NT2/D1 (cell line): ENCODE results near the gene MYBPC1.

Experiments used
- SUZ12 ChIP-seq: IDR thresholded peaks from 2 replicates; pipeline ENCODE4 v1.6.1; 2011; ENCODE audit not compliant: insufficient read length, insufficient read depth; ENCODE audit errors: extremely low read depth
- YY1 ChIP-seq: IDR thresholded peaks from 2 replicates; pipeline ENCODE4 v1.6.1; 2011; ENCODE audit not compliant: insufficient read length, insufficient read depth
- ZNF274 ChIP-seq: IDR thresholded peaks from 2 replicates; pipeline ENCODE4 v1.6.1; 2011; ENCODE audit warnings: mild to moderate bottlenecking, low read depth, low read length

DNA sequence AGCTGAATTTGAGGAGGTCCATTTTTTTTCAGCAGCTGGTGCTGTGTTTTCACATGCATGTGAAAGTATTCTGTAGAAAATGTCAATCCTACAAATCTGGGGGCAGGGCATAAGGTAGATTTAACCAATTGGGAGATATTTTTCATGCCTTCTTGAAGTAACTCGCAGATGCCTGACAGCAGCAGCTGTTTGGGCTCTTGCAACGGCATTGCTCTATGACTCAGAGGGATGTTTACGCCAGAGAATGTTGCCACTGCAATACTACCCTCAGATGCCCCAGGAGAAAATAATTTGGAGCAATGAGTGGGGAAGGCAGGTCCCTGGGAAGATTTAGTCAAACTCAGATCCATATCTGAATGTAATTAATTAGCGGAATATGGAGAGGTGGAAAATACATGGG, 42.5 kb upstream of the MYBPC1 start:
- no peak for TF ChIP-seq YY1
- no peak for TF ChIP-seq ZNF274
- TF ChIP-seq SUZ12: no peak
